ENCODE results near the gene SRCIN1. TPM values are rescaled to one million over a fixed set of nuclear protein-coding genes. Genes with fewer than 3 reads are reported as not detected.
A peak's percentile ranks its signal among the peaks of the same experiment; 100 is the strongest.

The SRCIN1 gene
- total and polyA plus RNA-seq, 2 donors (not counting 1 experiment from before 2014, with no cell fraction given), result 0.44 to 1.1 TPM

DNA sequence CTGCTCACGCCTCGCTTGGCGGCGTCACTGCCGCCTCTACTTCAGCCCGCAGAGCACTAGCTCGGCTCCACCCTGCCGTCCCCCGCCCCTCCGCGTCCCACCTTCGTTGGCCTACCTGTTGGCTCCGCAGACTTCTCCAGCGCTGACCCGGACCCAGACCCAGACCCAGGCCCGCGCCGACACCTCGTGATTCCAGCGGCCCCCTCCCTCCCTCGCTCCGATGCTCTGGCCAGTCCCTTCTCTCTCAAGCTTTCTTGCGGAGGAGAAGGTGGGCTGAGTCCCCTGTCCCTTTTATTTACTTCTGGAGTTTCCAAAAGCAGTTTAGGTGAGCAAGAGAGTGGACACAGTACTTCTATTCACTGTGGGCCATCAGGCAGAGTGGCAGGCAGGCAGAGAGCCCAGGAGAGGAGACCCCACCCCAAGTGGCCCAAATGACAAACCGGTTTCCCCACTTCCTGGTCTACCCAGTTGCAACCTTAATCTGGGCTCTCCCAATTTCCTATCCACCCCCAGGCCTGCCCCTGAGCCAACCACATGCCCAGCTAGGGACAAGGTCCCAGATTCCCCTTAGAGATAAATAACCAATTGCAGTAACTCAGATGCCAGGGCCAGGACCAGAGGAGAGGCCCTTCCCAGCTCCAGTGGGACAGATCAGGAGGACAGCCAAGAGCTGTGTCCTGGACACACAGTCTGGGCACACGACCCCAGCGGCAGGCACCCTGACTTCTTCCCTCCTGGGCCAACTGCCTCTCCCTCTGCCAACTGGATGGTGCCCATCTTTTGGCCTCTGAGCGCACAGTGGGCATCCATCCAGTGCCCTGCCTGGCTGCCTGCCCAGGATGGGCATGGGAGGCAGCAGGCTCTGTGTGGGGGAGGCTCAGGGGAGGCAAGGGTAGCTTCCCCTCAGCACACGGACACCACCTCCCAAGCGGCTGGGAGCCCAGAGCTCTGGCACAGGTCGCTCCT lies 1.2 kb upstream of the SRCIN1 start:
- Histone ChIP-seq H3K27me3 (replicated peaks in 1 of 4; ENCODE audit: control extremely low read depth in 1 of 4, control insufficient read depth in 3 of 4, insufficient read depth in 4 of 4, low read length in 3 of 4) (peaks cover 0 to 83% (median 46%) of the 10 kb centered on the region in 4 experiments), H2AFZ (ENCODE audit: insufficient read depth, low read depth, low read length, poor library complexity, severe bottlenecking) (peak overlapping the region; percentile 54), H3K9ac (ENCODE audit: low read length) (peak overlapping the region; percentile 61), H3K4me3 (ENCODE audit: control extremely low read depth in 1 of 5, extremely low read depth in 1 of 5, insufficient read depth in 1 of 5, low read depth in 2 of 5, low read length in 4 of 5) (peak overlapping the region in 3 of 5 experiments; percentile 51 to 71 (median 59)), H3K9me3 (ENCODE audit: control extremely low read depth in 1 of 3, control insufficient read depth in 2 of 3, insufficient read depth in 1 of 3, low read length in 2 of 3) (peaks cover 0 to 24% (median 4%) of the 10 kb centered on the region in 3 donors), H4K20me1 (ENCODE audit: control insufficient read depth, insufficient read depth, low read length, poor library complexity, severe bottlenecking) (no peaks in the 10 kb centered on the region), H3K4me1 (ENCODE audit: control insufficient read depth in 2 of 2, insufficient read depth in 2 of 2, low read length in 2 of 2) (peaks cover 10 to 34% of the 10 kb centered on the region in 2 donors), H3K36me3 (replicated peaks in 1 of 2; ENCODE audit: control extremely low read depth in 1 of 2, control insufficient read depth in 1 of 2, extremely low read depth in 1 of 2, insufficient read depth in 2 of 2, low read length in 1 of 2) (no peaks in the 10 kb centered on the region), H3K79me2 (ENCODE audit: control insufficient read depth, insufficient read depth, low read length) (no peaks in the 10 kb centered on the region), H3K4me2 (replicated peaks; ENCODE audit: low read depth, low read length, poor library complexity, severe bottlenecking) (peak overlapping the region; percentile 97), H3K27ac (ENCODE audit: low read length in 2 of 2) (no peak overlapping the region)
- Mint-ChIP-seq H3K9me3 (ENCODE audit: insufficient read depth) (no peaks in the 10 kb centered on the region), H3K27ac (no peak overlapping the region), H3K27me3 (peaks cover 54% of the 10 kb centered on the region), H3K4me3 (peak overlapping the region; percentile 81), H3K4me1 (peaks cover 18% of the 10 kb centered on the region)
- ATAC-seq (ENCODE audit: low read depth) (no peak), DNase-seq (no peak)
- POLR2A ChIA-PET, result no interaction called here
- 13% methylated on average over 23 of the region's 30 CpGs for WGBS (ENCODE audit: insufficient coverage)
- CTCF ChIA-PET, result interaction anchor here (0.6 to 5.7 kb wide), 2 partner anchors 48 to 546 kb away, joined by 3 to 27 read pairs; no protein-coding TSS in a partner anchor
- no peak for TF ChIP-seq EZH2 (IDR thresholded peaks at IDR 0.05; ENCODE audit: borderline replicate concordance, insufficient read depth, low read depth, low read length, poor library complexity, severe bottlenecking)
- TF ChIP-seq, protein P1, sequence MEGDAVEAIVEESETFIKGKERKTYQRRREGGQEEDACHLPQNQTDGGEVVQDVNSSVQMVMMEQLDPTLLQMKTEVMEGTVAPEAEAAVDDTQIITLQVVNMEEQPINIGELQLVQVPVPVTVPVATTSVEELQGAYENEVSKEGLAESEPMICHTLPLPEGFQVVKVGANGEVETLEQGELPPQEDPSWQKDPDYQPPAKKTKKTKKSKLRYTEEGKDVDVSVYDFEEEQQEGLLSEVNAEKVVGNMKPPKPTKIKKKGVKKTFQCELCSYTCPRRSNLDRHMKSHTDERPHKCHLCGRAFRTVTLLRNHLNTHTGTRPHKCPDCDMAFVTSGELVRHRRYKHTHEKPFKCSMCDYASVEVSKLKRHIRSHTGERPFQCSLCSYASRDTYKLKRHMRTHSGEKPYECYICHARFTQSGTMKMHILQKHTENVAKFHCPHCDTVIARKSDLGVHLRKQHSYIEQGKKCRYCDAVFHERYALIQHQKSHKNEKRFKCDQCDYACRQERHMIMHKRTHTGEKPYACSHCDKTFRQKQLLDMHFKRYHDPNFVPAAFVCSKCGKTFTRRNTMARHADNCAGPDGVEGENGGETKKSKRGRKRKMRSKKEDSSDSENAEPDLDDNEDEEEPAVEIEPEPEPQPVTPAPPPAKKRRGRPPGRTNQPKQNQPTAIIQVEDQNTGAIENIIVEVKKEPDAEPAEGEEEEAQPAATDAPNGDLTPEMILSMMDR (IDR thresholded peaks at IDR 0.05), result peak; percentile 23
- intact Hi-C loops (cut with micrococcal nuclease), result loop anchor here (1.0 kb wide), 1 partner anchor 49 kb away; no protein-coding TSS in a partner anchor

Data from B cell (primary cell).